Choroid plexus epithelial cell (primary cell): ENCODE measurements around the gene C6orf163.

Source experiments
- DNase-seq: peaks from one replicate; pipeline ENCODE4 v3.0.0-alpha.2; 2010; ENCODE audit warnings: low read depth
- H3K4me3 ChIP-seq: 2 replicates; pipeline ENCODE4 v1.5.1; 2011; ENCODE audit warnings: low read depth, mild to moderate bottlenecking, control low read depth, low read length, moderate library complexity
- CTCF ChIP-seq: conservative IDR thresholded peaks from 2 replicates; pipeline ENCODE4 v1.5.1; 2011; ENCODE audit warnings: low read depth, mild to moderate bottlenecking, control low read depth, inconsistent platforms, low read length, moderate library complexity

Gene C6orf163

GRCh38 chr6:87407901-87408720 lies 63.5 kb downstream of the C6orf163 start, which contains the start of gene CFAP206:
Gene CFAP206, plus strand, starts transcription at chr6:87407972. Its CDS starts 1,868 bp downstream, at chr6:87409840.
- H3K4me3 ChIP-seq, result peak within 1 kb of the TSS; percentile 92
- DNase-seq, result peak; percentile 93
- TF ChIP-seq CTCF, result peak; percentile 25

- no peak for DNase-seq
- peak overlapping the region; percentile 92 for H3K4me3 ChIP-seq
- TF ChIP-seq CTCF, result no peak
These were observed 64.1 kb downstream of the C6orf163 start for GRCh38 chr6:87408721-87409155.
